IMR-90 (cell line): ENCODE measurements around the gene IFT74.

ENCODE experiments used
- POLR2A ChIP-seq: IDR thresholded peaks from 2 replicates; pipeline ENCODE4 v1.6.1; 2012; ENCODE audit warnings: mild to moderate bottlenecking, low read depth, low read length
- TF ChIP-seq, protein P1 (sequence below): conservative IDR thresholded peaks from 2 replicates; pipeline ENCODE4 v1.5.1; 2012; ENCODE audit warnings: mild to moderate bottlenecking, low read depth, low read length, improper control_type of control experiment
- TF ChIP-seq, protein P2 (sequence below): fragments of 150-350 bp; IDR thresholded peaks from 2 replicates; pipeline ENCODE4 v1.6.1; 2017; ENCODE audit warnings: mild to moderate bottlenecking, antibody characterized with exemption, low read length, low read depth

DNA sequence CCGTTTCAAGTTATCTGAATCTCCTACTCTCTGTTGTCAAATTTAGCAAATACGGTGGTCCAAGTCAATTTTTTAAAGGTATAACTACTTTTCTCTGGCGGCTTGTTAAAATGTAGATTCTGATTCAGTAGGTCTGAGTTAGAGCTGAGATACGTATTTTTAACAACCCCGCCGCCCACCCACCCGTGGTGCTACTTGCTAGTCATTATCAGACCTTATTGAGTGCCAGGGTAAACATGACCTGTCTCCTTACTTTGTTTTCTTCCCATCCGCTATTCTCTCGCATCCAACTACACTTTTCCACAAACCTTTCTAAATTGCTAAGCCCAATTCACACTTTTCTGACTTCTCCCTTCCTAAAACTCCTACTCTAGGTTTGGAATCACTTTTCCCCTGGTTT lies 8.5 kb upstream of the IFT74 start:
- TF ChIP-seq, protein P1, sequence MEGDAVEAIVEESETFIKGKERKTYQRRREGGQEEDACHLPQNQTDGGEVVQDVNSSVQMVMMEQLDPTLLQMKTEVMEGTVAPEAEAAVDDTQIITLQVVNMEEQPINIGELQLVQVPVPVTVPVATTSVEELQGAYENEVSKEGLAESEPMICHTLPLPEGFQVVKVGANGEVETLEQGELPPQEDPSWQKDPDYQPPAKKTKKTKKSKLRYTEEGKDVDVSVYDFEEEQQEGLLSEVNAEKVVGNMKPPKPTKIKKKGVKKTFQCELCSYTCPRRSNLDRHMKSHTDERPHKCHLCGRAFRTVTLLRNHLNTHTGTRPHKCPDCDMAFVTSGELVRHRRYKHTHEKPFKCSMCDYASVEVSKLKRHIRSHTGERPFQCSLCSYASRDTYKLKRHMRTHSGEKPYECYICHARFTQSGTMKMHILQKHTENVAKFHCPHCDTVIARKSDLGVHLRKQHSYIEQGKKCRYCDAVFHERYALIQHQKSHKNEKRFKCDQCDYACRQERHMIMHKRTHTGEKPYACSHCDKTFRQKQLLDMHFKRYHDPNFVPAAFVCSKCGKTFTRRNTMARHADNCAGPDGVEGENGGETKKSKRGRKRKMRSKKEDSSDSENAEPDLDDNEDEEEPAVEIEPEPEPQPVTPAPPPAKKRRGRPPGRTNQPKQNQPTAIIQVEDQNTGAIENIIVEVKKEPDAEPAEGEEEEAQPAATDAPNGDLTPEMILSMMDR, result no peak
- TF ChIP-seq POLR2A, result no peak
- TF ChIP-seq, protein P2, sequence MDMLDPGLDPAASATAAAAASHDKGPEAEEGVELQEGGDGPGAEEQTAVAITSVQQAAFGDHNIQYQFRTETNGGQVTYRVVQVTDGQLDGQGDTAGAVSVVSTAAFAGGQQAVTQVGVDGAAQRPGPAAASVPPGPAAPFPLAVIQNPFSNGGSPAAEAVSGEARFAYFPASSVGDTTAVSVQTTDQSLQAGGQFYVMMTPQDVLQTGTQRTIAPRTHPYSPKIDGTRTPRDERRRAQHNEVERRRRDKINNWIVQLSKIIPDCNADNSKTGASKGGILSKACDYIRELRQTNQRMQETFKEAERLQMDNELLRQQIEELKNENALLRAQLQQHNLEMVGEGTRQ, result no peak
